MM.1S (cell line): ENCODE measurements around the gene TMC8.

Source experiments
- DNase-seq: peaks from one replicate; pipeline ENCODE4 v3.0.0-alpha.2; 2015
- H2AFZ ChIP-seq: fragments of 300-600 bp; sonication (generic); 2 replicates; pipeline ENCODE4 v1.6.0; 2016; ENCODE audit warnings: antibody characterized with exemption, low read length
- H3F3A ChIP-seq: fragments of 300-600 bp; sonication (generic); 2 replicates; pipeline ENCODE4 v1.6.1; 2016; ENCODE audit warnings: mild to moderate bottlenecking, antibody characterized with exemption, low read length, moderate library complexity, mixed read lengths; ENCODE audit not compliant: insufficient read depth
- H3K27ac ChIP-seq: fragments of 300-600 bp; sonication (generic); 2 replicates; pipeline ENCODE4 v1.5.1; 2016; ENCODE audit warnings: mild to moderate bottlenecking, low read length
- H3K27me3 ChIP-seq: fragments of 300-600 bp; sonication (generic); replicated peaks from 2 replicates; pipeline ENCODE4 v1.6.0; 2016; ENCODE audit warnings: low read length; ENCODE audit not compliant: insufficient read depth
- H3K36me3 ChIP-seq: fragments of 300-600 bp; sonication (generic); replicated peaks from 2 replicates; pipeline ENCODE4 v1.6.1; 2016; ENCODE audit warnings: mild to moderate bottlenecking, low read length, mixed read lengths; ENCODE audit not compliant: insufficient read depth
- H3K4me1 ChIP-seq: fragments of 300-600 bp; sonication (generic); 2 replicates; pipeline ENCODE4 v1.6.1; 2016; ENCODE audit warnings: low read length, mixed read lengths
- H3K4me2 ChIP-seq: fragments of 300-600 bp; sonication (generic); 2 replicates; pipeline ENCODE4 v1.6.0; 2016; ENCODE audit warnings: low read depth, low read length
- H3K4me3 ChIP-seq: fragments of 300-600 bp; sonication (generic); 2 replicates; pipeline ENCODE4 v1.5.1; 2016; ENCODE audit warnings: low read length, mixed read lengths
- H3K79me2 ChIP-seq: fragments of 300-600 bp; sonication (generic); 2 replicates; pipeline ENCODE4 v1.6.1; 2016; ENCODE audit warnings: mixed run types, low read length, mixed read lengths
- H3K9ac ChIP-seq: fragments of 300-600 bp; sonication (generic); 2 replicates; pipeline ENCODE4 v1.6.1; 2016; ENCODE audit warnings: low read length, mixed read lengths
- H3K9me2 ChIP-seq: fragments of 300-600 bp; sonication (generic); replicated peaks from 2 replicates; pipeline ENCODE4 v1.6.1; 2016; ENCODE audit warnings: mild to moderate bottlenecking, low read length, mixed read lengths; ENCODE audit not compliant: insufficient read depth
- H3K9me3 ChIP-seq: fragments of 300-600 bp; sonication (generic); replicated peaks from 2 replicates; pipeline ENCODE4 v1.6.1; 2016; ENCODE audit warnings: mild to moderate bottlenecking, low read length, mixed read lengths; ENCODE audit not compliant: insufficient read depth
- H4K20me1 ChIP-seq: fragments of 300-600 bp; sonication (generic); 2 replicates; pipeline ENCODE4 v1.6.1; 2016; ENCODE audit warnings: mild to moderate bottlenecking, low read length, moderate library complexity, mixed read lengths; ENCODE audit not compliant: insufficient read depth
- EZH2 ChIP-seq: fragments of 300-600 bp; sonication (generic); optimal IDR thresholded peaks from 2 replicates; pipeline ENCODE3; 2017; ENCODE audit warnings: low read depth, mild to moderate bottlenecking, antibody characterized with exemption, low read length, mixed read lengths
- EZH2phosphoT487 ChIP-seq: fragments of 300-600 bp; sonication (generic); IDR thresholded peaks from 2 replicates; pipeline ENCODE4 v1.6.1; 2018; ENCODE audit warnings: antibody characterized with exemption, low read length
- TF ChIP-seq, protein P1 (sequence below): fragments of 300-600 bp; sonication (generic); IDR thresholded peaks from 2 replicates; pipeline ENCODE4 v1.5.1; 2016; ENCODE audit warnings: antibody characterized with exemption, low read length, mixed read lengths

Gene TMC8

DNA sequence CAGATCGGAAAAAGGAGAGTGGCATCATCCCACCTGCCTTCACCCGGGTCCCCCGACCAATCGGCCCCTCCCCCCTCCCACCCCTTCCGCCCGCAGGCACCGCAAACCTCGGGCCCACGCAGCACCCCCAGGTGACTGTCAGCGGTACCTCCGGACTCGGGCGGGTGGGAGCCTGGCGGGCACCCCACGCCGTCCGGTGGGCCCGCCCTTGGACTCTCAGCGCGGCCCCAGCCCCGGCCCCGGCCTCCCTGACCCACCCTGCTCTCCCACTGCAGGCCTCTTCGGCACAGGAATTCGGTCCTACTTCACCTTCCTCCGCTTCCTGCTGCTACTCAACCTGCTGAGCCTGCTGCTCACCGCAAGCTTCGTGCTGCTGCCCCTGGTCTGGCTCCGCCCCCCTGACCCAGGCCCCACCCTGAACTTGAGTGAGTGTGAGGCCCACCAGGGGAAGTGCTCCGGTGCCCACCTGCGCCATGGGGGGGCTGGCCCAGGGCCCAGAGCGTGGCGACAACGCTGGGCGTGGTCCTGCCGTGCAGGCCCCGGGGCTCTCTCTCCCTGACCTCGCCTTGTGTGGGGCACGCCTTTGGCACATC lies 1.6 kb downstream of the TMC8 start:
- Histone ChIP-seq H3K9ac (peak overlapping the region; percentile 93), H3K9me3 (no peaks in the 10 kb centered on the region), H3K79me2 (peaks cover 71% of the 10 kb centered on the region), H3K4me2 (peak overlapping the region; percentile 97), H3K27me3 (no peaks in the 10 kb centered on the region), H3K36me3 (peaks cover 4% of the 10 kb centered on the region), H3K4me1 (peaks cover 35% of the 10 kb centered on the region), H2AFZ (no peak overlapping the region), H3F3A (peaks cover 41% of the 10 kb centered on the region), H3K9me2 (no peaks in the 10 kb centered on the region), H3K27ac (peak overlapping the region; percentile 83; the same call in 1 of the 2 replicates), H3K4me3 (peak overlapping the region; percentile 74), H4K20me1 (no peaks in the 10 kb centered on the region)
- TF ChIP-seq, protein P1, sequence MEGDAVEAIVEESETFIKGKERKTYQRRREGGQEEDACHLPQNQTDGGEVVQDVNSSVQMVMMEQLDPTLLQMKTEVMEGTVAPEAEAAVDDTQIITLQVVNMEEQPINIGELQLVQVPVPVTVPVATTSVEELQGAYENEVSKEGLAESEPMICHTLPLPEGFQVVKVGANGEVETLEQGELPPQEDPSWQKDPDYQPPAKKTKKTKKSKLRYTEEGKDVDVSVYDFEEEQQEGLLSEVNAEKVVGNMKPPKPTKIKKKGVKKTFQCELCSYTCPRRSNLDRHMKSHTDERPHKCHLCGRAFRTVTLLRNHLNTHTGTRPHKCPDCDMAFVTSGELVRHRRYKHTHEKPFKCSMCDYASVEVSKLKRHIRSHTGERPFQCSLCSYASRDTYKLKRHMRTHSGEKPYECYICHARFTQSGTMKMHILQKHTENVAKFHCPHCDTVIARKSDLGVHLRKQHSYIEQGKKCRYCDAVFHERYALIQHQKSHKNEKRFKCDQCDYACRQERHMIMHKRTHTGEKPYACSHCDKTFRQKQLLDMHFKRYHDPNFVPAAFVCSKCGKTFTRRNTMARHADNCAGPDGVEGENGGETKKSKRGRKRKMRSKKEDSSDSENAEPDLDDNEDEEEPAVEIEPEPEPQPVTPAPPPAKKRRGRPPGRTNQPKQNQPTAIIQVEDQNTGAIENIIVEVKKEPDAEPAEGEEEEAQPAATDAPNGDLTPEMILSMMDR: peak; percentile 18; the same call in 1 of the 2 replicates
- TF ChIP-seq EZH2: no peak
- DNase-seq: peak; percentile 81

DNA sequence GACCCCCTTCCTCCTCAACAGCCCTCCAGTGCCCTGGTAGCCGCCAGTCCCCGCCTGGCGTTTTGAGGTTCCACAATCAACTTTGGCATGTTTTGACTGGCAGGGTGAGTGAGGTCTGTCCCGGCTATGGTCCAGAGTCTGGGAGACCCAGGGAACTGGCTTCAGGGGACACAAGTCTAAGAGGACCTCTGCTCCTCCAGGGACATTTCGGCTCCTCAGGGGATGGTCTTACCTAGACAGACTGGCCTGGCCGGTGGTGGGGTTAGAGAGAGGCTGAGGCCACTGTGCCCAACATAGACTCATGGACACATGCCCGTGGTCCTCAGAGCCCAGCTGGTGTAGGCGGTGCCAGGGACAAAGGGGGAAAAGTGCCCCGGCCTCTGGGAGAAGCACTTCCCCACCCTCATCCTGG lies 2.2 kb downstream of the TMC8 start:
- Histone ChIP-seq H3K4me2 (peak overlapping the region; percentile 97), H3K9ac (peak overlapping the region; percentile 93; the same call in 1 of the 2 replicates), H3K36me3 (peaks cover 4% of the 10 kb centered on the region), H3K4me3 (peak overlapping the region; percentile 74), H3K9me2 (no peaks in the 10 kb centered on the region), H3K9me3 (no peaks in the 10 kb centered on the region), H3F3A (peaks cover 47% of the 10 kb centered on the region), H3K4me1 (peaks cover 35% of the 10 kb centered on the region), H3K27me3 (no peaks in the 10 kb centered on the region), H3K79me2 (peaks cover 69% of the 10 kb centered on the region), H4K20me1 (no peaks in the 10 kb centered on the region), H2AFZ (no peak overlapping the region), H3K27ac (peak overlapping the region; percentile 83; the same call in 1 of the 2 replicates)
- no peak for TF ChIP-seq EZH2
- no peak for TF ChIP-seq EZH2phosphoT487
- TF ChIP-seq, protein P1: no peak
- no peak for DNase-seq

DNA sequence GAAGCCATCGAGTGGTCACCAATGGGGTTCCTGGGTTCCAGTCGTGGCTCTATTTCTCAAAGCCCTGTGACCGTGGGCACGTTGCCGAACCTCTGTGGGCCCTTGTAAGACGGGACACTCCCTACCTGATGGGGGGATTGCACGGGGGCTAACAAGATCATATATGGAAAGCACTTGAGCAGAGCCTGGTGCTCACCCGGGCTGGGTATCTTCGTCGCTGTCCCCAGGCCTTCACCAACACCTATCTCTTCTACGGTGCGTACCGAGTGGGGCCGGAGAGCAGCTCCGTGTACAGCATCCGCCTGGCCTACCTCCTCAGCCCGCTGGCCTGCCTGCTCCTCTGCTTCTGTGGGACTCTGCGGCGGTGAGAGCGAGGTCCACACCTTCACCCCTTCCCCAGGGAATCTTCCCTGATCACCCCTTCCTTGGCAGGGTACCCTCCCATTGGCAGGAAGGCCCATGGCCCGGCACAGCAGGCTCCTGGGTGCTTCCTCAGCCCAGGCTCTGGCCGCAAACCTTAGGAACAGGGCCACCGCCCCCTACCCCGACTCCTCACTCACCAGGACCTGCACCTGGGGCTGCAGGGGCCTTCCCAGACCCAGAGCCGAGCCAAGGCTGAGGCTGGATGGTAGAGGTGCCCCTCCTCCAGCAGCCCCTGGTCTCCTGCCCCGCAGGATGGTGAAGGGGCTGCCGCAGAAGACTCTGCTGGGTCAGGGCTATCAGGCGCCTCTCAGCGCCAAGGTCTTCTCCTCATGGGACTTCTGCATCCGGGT lies 2.8 kb downstream of the TMC8 start:
- Histone ChIP-seq H3K36me3 (peaks cover 4% of the 10 kb centered on the region), H4K20me1 (no peaks in the 10 kb centered on the region), H3K27ac (no peak overlapping the region), H3K9ac (no peak overlapping the region), H3K79me2 (peaks cover 63% of the 10 kb centered on the region), H3F3A (peaks cover 52% of the 10 kb centered on the region), H3K4me2 (peak overlapping the region; percentile 97), H3K27me3 (no peaks in the 10 kb centered on the region), H3K4me1 (peaks cover 35% of the 10 kb centered on the region), H2AFZ (no peak overlapping the region), H3K9me3 (no peaks in the 10 kb centered on the region), H3K4me3 (no peak overlapping the region), H3K9me2 (no peaks in the 10 kb centered on the region)
- no peak for DNase-seq
- TF ChIP-seq EZH2 (no peak), EZH2phosphoT487 (no peak)
- TF ChIP-seq, protein P1: no peak
